Activated CD8-positive, alpha-beta memory T cell treated with anti-CD3 and anti-CD28 coated beads for 24 hours (primary cell): ENCODE measurements around the gene ATL1.
"Not testable (repeated sequence)": the region's sequence is repeated elsewhere in the genome, so short reads cannot be mapped to it uniquely, and the experiment has no call there.

Experiments
- DNase-seq: peaks from one replicate; pipeline ENCODE4 v3.0.0-alpha.2; 2020

ATL1 gene

GRCh38 chr14:50534997-50535396 is 24.9 kb upstream of the ATL1 start:
- no peak for DNase-seq

GRCh38 chr14:50538034-50538433 is 21.9 kb upstream of the ATL1 start:
- not testable (repeated sequence) for DNase-seq

GRCh38 chr14:50539051-50539450 is 20.9 kb upstream of the ATL1 start:
- no peak for DNase-seq

GRCh38 chr14:50541159-50541567 is 18.8 kb upstream of the ATL1 start:
- DNase-seq: no peak

- no peak for DNase-seq
Measured at GRCh38 chr14:50542941-50543418, 17.0 kb upstream of the ATL1 start.

GRCh38 chr14:50544911-50545310 is 15.0 kb upstream of the ATL1 start:
- no peak for DNase-seq

GRCh38 chr14:50545618-50546017 is 14.3 kb upstream of the ATL1 start:
- no peak for DNase-seq

GRCh38 chr14:50550294-50550693 is 9.7 kb upstream of the ATL1 start:
- DNase-seq: no peak

GRCh38 chr14:50551877-50552276 is 8.1 kb upstream of the ATL1 start:
- no peak for DNase-seq

- not testable (repeated sequence) for DNase-seq
Measured at GRCh38 chr14:50552796-50553195, 7.1 kb upstream of the ATL1 start.

- DNase-seq: peak; percentile 78
Measured at GRCh38 chr14:50560931-50561285, 963 bp downstream of the ATL1 start.

- DNase-seq: no peak
Measured at GRCh38 chr14:50562841-50563240, 2.9 kb downstream of the ATL1 start.

GRCh38 chr14:50569714-50570274 is 9.8 kb downstream of the ATL1 start:
- no peak for DNase-seq

GRCh38 chr14:50573862-50574261 is 13.9 kb downstream of the ATL1 start:
- DNase-seq: no peak

GRCh38 chr14:50575769-50576168 is 15.8 kb downstream of the ATL1 start:
- DNase-seq: no peak

GRCh38 chr14:50577982-50578381 is 18.0 kb downstream of the ATL1 start:
- DNase-seq: no peak

GRCh38 chr14:50578433-50578832 is 18.5 kb downstream of the ATL1 start:
- DNase-seq: no peak

GRCh38 chr14:50590464-50590863 is 30.5 kb downstream of the ATL1 start:
- DNase-seq: no peak

- no peak for DNase-seq
Measured at GRCh38 chr14:50594577-50595316, 34.8 kb downstream of the ATL1 start.

- DNase-seq: no peak
Measured at GRCh38 chr14:50598765-50599164, 38.8 kb downstream of the ATL1 start.

GRCh38 chr14:50599700-50600444 is 39.9 kb downstream of the ATL1 start:
- DNase-seq: no peak

- DNase-seq: no peak
Measured at GRCh38 chr14:50600849-50601248, 40.9 kb downstream of the ATL1 start.

- no peak for DNase-seq
Measured at GRCh38 chr14:50601394-50601793, 41.4 kb downstream of the ATL1 start.

GRCh38 chr14:50602035-50602434 is 42.1 kb downstream of the ATL1 start:
- DNase-seq: no peak
